HepG2 (cell line): ENCODE results near the gene TSPAN31. TPM values are rescaled to one million over a fixed set of nuclear protein-coding genes. Genes with fewer than 3 reads are reported as not detected.

Experiments
- ARID2 ChIP-seq: sonication (generic); formaldehyde crosslinking; IDR thresholded peaks from 2 replicates; pipeline ENCODE4 v1.8.1; 2022; ENCODE audit warnings: mild to moderate bottlenecking, missing genetic modification reagents, borderline replicate concordance
- ATF7 ChIP-seq, 2 experiments: fragments of 450-650 bp in 1 of 2; sonication (generic) in 1 of 2; formaldehyde crosslinking in 1 of 2; IDR thresholded peaks; 2 replicates each; pipeline versions ENCODE4 v1.4.0 to v1.6.1; 2016 to 2020; ENCODE audit warnings: antibody characterized with exemption in 1 of 2, mild to moderate bottlenecking in 1 of 2, missing genetic modification reagents in 1 of 2
- CBX1 ChIP-seq: IDR thresholded peaks from one replicate; pipeline ENCODE4 v1.6.1; 2016; ENCODE audit warnings: antibody characterized with exemption, low read depth
- CBX5 ChIP-seq: sonication (generic); formaldehyde crosslinking; IDR thresholded peaks from 2 replicates; pipeline ENCODE4 v1.4.0; 2020; ENCODE audit warnings: missing genetic modification reagents, borderline replicate concordance
- CHD2 ChIP-seq: IDR thresholded peaks from 2 replicates; pipeline ENCODE4 v1.6.1; 2011; ENCODE audit warnings: low read depth, low read length, improper control_type of control experiment
- MIER2 ChIP-seq: IDR thresholded peaks from 2 replicates; pipeline ENCODE4 v1.6.1; 2016; ENCODE audit warnings: missing biosample characterization, missing genetic modification reagents
- MNT ChIP-seq: fragments of 450-650 bp; IDR thresholded peaks from 2 replicates; pipeline ENCODE4 v1.6.1; 2016
- PHF20 ChIP-seq: sonication (generic); formaldehyde crosslinking; IDR thresholded peaks from 2 replicates; pipeline ENCODE4 v1.5.0; 2020; ENCODE audit warnings: mild to moderate bottlenecking, missing genetic modification reagents
- POGK ChIP-seq: sonication (generic); formaldehyde crosslinking; conservative IDR thresholded peaks from 2 replicates; pipeline ENCODE4 v1.8.0; 2022; ENCODE audit warnings: mild to moderate bottlenecking, moderate library complexity, missing genetic modification reagents
- RBM22 ChIP-seq: fragments of 200-400 bp; formaldehyde crosslinking; optimal IDR thresholded peaks from 2 replicates; pipeline ENCODE3; 2017; ENCODE audit warnings: mild to moderate bottlenecking, low read length, moderate library complexity
- ZNF292 ChIP-seq: sonication (generic); formaldehyde crosslinking; IDR thresholded peaks from 2 replicates; pipeline ENCODE4 v1.8.1; 2022; ENCODE audit warnings: mild to moderate bottlenecking, low read depth, missing genetic modification reagents, borderline replicate concordance
- ZNF431 ChIP-seq: sonication (generic); formaldehyde crosslinking; IDR thresholded peaks from 2 replicates; pipeline ENCODE4 v1.9.0; 2022; ENCODE audit warnings: missing genetic modification reagents, low read depth, mild to moderate bottlenecking, borderline replicate concordance
- ZNF678 ChIP-seq: sonication (generic); formaldehyde crosslinking; IDR thresholded peaks from 2 replicates; pipeline ENCODE4 v1.4.0; 2020; ENCODE audit warnings: mild to moderate bottlenecking, missing genetic modification reagents
- ZNF737 ChIP-seq: sonication (generic); formaldehyde crosslinking; IDR thresholded peaks from 2 replicates; pipeline ENCODE4 v1.5.0; 2020; ENCODE audit warnings: missing genetic modification reagents, mild to moderate bottlenecking, borderline replicate concordance
- ZNF776 ChIP-seq: sonication (generic); formaldehyde crosslinking; IDR thresholded peaks from 2 replicates; pipeline ENCODE4 v1.4.0; 2020; ENCODE audit warnings: mild to moderate bottlenecking, missing genetic modification reagents
- polyA plus RNA-seq, 8 experiments: library from polyadenylated mRNA; depleted of rRNA in 3 of 8; stranded (reverse) in 7 of 8; unstranded in 1 of 8; fragments of >200 nt; fragmentation: Illumina TruSeq in 4 of 8; extraction: Trizol in 4 of 8; gene quantifications; 2 replicates each; pipeline versions ENCODE4 v1.2.1 to v1.2.3, GENCODE V29; 2011 to 2016; ENCODE audit warnings: low read depth in 4 of 8, missing spikeins in 1 of 8, mixed read lengths in 1 of 8; ENCODE audit not compliant: insufficient read depth in 1 of 8
- total RNA-seq, 5 experiments: library from RNA; depleted of rRNA; stranded (reverse); fragments of >200 nt; fragmentation: Illumina TruSeq; extraction: Trizol; gene quantifications; 2 replicates each; pipeline ENCODE4 v1.2.3, GENCODE V29; 2016; ENCODE audit warnings: low read depth in 1 of 5
- TF ChIP-seq, protein P1 (sequence below): sonication (generic); formaldehyde crosslinking; IDR thresholded peaks from 2 replicates; pipeline ENCODE4 v1.5.0; 2020; ENCODE audit warnings: missing genetic modification reagents, mild to moderate bottlenecking, borderline replicate concordance
- TF ChIP-seq, protein P2 (sequence below): sonication (generic); formaldehyde crosslinking; IDR thresholded peaks from 2 replicates; pipeline ENCODE4 v1.4.0; 2020; ENCODE audit warnings: mild to moderate bottlenecking, missing genetic modification reagents
- TF ChIP-seq, protein P3 (sequence below): IDR thresholded peaks from 2 replicates; pipeline ENCODE4 v1.6.1; 2018; ENCODE audit warnings: missing genetic modification reagents

Gene TSPAN31
- total and polyA plus RNA-seq, 2 of the 13 experiments (the other 11 are each of a cell fraction or from before 2014, with no cell fraction given), result 10.4 to 24.6 TPM

DNA sequence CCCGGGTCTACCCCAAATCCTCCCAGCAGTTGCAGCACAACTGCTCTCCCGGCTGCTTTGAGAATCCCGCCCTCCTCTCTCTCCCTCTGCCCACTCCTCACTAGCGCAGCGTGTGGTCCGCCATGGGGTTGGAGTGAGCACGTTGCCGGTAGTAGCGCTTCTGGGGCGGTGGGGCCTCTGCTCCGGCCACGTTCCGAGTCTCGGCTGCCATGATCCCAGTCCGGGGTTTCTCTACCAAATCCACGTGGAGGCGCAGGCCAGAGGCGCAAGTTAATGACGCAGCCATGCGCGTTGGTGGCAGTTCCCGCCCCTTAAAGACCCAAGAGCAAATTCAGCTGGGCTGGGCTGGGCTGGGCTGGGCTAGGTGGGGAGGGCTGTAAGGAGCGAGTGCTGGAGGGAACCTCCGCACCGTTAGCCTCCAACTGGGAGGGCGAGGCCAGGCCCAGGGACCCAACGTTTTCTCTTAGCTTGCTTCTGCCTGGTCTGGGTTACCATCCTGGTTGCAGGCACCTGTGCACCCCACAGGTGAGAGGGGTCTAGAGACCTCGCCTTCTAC is 27.1 kb downstream of the TSPAN31 start, which contains the start of gene METTL1 (continued):
- TF ChIP-seq, protein P1, sequence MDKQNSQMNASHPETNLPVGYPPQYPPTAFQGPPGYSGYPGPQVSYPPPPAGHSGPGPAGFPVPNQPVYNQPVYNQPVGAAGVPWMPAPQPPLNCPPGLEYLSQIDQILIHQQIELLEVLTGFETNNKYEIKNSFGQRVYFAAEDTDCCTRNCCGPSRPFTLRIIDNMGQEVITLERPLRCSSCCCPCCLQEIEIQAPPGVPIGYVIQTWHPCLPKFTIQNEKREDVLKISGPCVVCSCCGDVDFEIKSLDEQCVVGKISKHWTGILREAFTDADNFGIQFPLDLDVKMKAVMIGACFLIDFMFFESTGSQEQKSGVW (CRISPR knock-in tag), result no peak; the same call in 1 of the 2 replicates
- TF ChIP-seq ZNF737 (CRISPR knock-in tag) (no peak), CBX1 (peak; percentile 16), ZNF678 (peak; percentile 88), ZNF292 (CRISPR knock-in tag) (no peak), CHD2 (no peak), POGK (CRISPR knock-in tag) (peak; percentile 92), ARID2 (peak; percentile 78), ZNF776 (peak; percentile 25; the same call in 1 of the 2 replicates), RBM22 (no peak), MIER2 (CRISPR knock-in tag) (peak; percentile 52; the same call in 1 of the 2 replicates), CBX5 (CRISPR knock-in tag) (no peak; the same call in 1 of the 2 replicates), ATF7 (IDR thresholded peaks at IDR 0.05) (no peak; the same call in 1 of the 2 replicates), ATF7 (CRISPR knock-in tag; IDR thresholded peaks at IDR 0.05) (peak; percentile 99), MNT (peak; percentile 98), ZNF431 (no peak), PHF20 (peak; percentile 92)
- TF ChIP-seq, protein P2, sequence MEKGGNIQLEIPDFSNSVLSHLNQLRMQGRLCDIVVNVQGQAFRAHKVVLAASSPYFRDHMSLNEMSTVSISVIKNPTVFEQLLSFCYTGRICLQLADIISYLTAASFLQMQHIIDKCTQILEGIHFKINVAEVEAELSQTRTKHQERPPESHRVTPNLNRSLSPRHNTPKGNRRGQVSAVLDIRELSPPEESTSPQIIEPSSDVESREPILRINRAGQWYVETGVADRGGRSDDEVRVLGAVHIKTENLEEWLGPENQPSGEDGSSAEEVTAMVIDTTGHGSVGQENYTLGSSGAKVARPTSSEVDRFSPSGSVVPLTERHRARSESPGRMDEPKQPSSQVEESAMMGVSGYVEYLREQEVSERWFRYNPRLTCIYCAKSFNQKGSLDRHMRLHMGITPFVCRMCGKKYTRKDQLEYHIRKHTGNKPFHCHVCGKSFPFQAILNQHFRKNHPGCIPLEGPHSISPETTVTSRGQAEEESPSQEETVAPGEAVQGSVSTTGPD (CRISPR knock-in tag), result no peak
- TF ChIP-seq, protein P3, sequence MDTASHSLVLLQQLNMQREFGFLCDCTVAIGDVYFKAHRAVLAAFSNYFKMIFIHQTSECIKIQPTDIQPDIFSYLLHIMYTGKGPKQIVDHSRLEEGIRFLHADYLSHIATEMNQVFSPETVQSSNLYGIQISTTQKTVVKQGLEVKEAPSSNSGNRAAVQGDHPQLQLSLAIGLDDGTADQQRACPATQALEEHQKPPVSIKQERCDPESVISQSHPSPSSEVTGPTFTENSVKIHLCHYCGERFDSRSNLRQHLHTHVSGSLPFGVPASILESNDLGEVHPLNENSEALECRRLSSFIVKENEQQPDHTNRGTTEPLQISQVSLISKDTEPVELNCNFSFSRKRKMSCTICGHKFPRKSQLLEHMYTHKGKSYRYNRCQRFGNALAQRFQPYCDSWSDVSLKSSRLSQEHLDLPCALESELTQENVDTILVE, result peak; percentile 84
